EH (cell line): ENCODE data around the gene VN1R5.
A peak's percentile ranks its signal among the peaks of the same experiment; 100 is the strongest.
"Not testable (repeated sequence)": the region's sequence is repeated elsewhere in the genome, so short reads cannot be mapped to it uniquely, and the experiment has no call there.

Experiments used
- DNase-seq: peaks from one replicate; pipeline ENCODE4 v3.0.0-alpha.2; 2015; ENCODE audit warnings: low read depth

The VN1R5 gene

GRCh38 chr1:247255772-247256171 is at the start of gene VN1R5:
Gene VN1R5, plus strand, starts transcription at chr1:247256072.
- DNase-seq: not testable (repeated sequence)

DNA sequence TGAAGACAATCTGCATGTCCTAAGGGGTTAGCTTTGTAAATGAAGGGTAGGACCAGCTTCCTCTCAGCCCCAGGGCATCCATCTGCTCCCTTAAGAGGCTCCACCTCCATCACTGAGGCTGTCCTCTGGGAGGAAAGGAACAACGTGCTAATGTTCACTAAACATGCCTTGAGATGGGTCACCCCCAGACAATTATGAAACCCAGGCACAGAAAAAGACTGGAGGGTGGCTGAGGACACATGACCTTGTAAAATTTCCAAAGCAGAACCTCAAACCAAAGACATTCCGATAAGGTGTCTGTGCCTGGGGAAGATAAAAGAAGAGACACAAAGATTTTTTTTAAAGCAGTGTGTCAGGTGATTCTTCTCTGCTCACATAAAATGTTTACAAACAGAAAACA is 46.5 kb upstream of the VN1R5 start:
- peak; percentile 23 for DNase-seq

- DNase-seq: no peak
These were observed 45.9 kb upstream of the VN1R5 start for GRCh38 chr1:247210062-247210375.

DNA sequence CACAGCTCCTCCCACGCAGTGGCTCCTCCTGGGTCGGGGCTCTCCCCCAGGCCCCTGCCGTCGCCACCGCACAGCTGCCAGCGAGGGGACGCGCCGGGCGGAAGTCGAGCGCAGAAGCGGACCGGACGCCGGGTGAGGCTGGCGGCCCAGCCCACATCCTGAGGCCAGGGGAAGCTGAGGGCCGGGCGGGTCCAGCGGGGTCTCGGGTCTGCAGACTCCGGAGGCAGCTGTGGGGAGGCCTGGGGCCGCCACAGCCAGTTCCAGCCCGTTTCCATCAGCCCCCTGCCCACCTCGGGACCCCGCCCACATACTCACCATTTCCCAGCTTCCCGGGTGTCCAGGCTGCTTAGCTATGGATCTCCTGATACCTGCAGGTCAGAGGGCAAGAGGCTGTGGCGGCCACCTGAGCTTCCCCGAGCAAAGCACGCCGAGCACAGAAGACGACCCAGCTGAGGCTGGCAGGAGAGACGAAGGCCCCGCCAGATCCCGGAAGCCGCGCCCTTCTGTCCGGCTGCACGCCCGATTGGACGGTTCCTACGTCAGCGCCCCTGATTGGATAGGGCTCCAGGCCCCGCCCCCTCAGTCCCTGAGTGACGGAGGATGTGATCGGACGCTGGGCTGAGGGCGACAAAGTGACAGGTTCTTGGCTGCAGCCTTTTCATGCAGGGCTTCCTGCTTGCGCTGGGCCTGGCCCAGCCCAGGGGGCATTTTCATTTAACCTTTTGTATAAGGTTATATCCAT is 45.3 kb upstream of the VN1R5 start:
- DNase-seq: peak; percentile 94

DNA sequence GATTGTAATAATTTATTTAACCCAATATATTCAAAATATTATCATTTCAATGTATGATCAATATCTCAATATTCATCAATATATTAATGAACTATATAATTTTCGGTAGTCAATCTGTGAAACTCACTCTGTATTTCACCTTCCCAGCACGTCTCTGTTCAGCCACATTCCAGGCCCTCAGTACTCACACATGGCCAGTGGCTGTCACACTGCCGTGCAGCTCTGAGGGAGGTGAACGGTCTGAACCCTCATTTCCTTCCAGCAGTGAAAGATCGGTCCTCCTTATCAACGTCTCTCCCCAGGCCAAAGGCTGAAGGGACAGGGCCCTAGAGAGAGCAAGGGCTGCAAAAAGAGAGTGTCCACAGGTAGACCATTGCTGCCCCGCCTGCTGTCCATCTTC is 44.5 kb upstream of the VN1R5 start:
- DNase-seq: no peak

- DNase-seq: no peak
These were observed 43.9 kb upstream of the VN1R5 start for GRCh38 chr1:247212012-247212411.

GRCh38 chr1:247212627-247213617 is 43.0 kb upstream of the VN1R5 start:
- DNase-seq: no peak

- DNase-seq: no peak
These were observed 39.6 kb upstream of the VN1R5 start for GRCh38 chr1:247216261-247216660.

GRCh38 chr1:247218121-247218651 is 37.7 kb upstream of the VN1R5 start:
- no peak for DNase-seq

DNA sequence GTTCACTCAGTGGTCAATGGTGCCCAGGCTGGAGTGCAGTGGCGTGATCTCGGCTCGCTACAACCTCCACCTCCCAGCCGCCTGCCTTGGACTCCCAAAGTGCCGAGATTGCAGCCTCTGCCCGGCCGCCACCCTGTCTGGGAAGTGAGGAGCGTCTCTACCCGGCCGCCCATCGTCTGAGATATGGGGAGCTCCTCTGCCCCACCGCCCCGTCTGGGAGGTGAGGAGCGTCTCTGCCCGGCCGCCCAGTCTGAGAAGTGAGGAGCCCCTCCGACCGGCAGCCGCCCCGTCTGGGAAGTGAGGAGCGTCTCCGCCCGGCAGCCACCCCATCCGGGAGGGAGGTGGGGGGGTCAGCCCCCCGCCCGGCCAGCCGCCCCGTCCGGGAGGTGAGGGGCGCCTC is 35.6 kb upstream of the VN1R5 start:
- not testable (repeated sequence) for DNase-seq

- no peak for DNase-seq
These were observed 33.0 kb upstream of the VN1R5 start for GRCh38 chr1:247222840-247223239.

DNA sequence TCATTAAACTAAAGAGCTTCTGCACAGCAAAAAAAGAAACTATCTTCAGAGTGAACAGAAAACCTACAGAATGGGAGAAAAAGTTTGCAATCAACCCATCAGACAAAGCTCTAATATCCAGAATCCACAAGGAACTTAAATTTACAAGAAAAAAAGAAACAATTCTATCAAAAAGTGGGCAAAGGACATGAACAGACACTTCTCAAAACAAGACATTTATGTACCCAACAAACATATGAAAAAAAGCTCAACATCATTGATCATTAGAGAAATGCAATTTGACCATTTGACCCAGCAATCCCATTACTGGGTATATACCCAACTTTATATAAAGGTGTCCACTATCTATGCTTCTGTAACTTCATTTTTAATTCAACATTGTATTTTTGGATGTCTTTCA is 31.1 kb upstream of the VN1R5 start:
- DNase-seq: no peak

- DNase-seq: peak; percentile 44
These were observed 27.7 kb upstream of the VN1R5 start for GRCh38 chr1:247228133-247228532.

DNA sequence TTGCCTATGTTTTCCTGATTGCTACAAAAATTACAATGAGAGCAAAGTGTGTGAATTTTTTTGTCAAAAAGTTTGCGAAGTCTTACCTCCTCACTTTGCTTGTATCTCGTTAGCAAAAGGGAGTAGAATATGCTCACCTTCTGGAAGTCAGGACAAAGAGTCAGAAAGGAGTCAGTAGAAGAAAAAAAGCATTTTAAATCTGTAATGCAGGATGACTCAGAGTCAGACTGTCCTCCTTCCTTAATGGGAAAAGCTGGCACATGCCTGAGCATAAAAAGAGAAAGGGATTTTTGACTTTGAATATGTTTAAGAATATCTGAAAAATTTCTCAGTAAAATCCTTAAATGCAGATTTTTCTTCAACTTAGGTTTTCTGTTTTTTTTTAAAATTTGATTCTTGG is 14.2 kb upstream of the VN1R5 start:
- DNase-seq: peak; percentile 1

- DNase-seq: no peak
These were observed 12.2 kb upstream of the VN1R5 start for GRCh38 chr1:247243524-247244137.

DNA sequence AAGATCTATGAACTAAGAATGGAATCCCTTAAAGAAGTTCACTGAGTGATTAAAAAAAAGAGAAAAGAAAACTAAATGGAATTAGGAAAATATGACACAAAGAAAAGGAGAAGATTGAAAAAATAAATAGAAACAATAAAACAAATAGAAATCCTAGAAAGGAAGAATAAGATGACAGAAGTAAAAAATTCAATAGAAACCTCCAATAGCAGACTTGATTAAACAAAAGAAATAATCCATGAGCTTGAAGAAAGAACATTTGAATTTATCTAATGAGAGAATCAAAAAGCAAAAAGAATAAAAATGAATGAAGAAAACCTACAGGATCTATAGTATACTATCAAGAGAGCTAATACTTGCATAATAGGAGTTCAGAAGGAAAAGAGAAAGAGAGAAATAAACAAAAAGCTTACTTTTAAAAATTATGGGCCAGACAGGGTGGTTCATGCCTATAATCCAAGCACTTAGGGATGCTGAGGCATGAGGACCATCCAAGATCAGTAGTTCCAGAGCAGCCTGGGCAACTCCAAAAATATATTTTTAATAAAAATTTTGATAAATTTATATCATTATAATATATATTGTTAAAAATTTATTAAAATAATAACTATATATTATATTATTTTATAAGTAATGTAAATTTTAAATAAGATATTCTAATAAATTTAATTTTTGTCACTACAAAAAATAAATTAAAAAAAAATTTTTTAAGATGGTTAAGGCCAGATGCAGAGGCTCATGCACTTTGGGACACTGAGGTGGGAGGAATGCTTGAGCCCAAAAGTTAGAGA is 9.4 kb upstream of the VN1R5 start:
- DNase-seq: no peak

GRCh38 chr1:247247568-247247967 is 8.3 kb upstream of the VN1R5 start:
- no peak for DNase-seq

DNA sequence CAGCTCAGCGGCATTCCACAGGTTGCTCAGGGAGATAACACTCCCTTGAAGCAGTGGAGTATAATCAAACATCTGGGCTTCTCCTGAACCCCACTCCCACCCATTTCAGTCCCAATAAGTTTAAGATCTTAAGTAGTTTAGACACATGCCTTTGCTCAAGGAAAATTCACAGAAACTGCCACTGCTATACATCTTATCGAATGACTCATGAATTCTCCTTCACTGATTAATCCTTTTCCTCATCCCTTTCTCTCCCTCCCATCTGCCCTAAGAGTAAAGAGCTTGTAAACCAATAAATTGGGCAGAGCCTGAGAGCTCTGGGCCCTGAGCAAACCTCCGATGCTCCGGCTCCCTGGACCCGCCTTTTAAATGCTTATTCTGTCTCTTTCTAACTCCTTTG is 10.2 kb downstream of the VN1R5 start:
- peak; percentile 2 for DNase-seq

DNA sequence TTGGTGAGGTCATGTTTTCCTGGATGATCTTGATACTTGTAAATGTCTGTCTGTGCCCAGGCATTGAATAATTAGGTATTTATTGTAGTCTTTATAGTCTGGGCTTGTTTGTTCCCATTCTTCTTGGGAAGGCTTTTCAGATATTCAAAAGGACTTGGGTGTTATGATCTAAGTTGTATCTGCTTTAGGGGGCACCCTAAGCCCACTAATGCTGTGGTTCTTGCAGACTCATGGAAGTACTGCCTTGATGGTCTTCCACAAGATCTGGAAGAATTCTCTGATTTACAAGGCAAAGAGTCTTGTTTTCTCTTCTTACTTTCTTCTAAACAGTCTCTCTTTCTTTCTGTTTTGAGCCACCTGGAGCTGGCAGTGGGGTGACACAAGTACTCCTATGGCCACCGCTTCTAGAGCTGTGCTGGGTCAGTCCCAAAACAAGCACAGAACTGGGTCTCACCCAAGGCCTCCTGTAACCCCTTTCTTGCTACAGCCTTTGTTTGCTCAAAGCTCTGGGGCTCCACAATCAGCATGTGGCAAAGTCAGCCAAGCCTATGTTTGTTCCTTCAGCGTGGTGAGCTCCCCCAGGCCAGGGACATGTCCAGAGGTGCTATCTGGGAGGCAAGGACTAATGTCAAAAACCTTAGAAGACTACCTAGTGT is 12.6 kb downstream of the VN1R5 start:
- peak; percentile 3 for DNase-seq

- no peak for DNase-seq
These were observed 13.3 kb downstream of the VN1R5 start for GRCh38 chr1:247269133-247269532.

DNA sequence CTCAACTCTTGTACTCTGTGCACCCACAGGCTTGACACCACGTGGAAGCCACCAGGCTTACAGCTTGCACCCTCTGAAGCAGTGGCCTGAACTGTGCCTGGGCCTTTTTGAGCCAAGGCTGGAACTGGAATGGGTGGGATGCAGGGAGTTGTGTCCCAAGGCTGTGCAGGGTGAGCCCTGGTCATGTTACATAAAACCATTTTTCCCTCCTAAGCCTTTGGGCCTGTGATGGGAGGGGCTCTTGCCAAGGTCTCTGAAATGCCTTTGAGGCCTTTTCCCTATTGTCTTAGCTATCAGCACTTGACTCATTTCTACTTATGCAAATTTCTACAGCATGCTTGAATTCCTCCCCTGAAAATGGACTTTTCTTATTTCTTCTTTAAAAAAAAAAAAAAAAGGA is 14.1 kb downstream of the VN1R5 start:
- DNase-seq: no peak
